Liver (tissue), 3 donors: ENCODE results near the gene EXD3.

Source experiments
- EGR1 ChIP-seq, 2 donors: IDR thresholded peaks; 2 replicates each; pipeline ENCODE4 v1.6.1; 2016 to 2018; ENCODE audit warnings: antibody characterized with exemption in 2 of 2, low read depth in 2 of 2
- FOXA1 ChIP-seq: IDR thresholded peaks from 2 replicates; pipeline ENCODE4 v1.6.1; 2016; ENCODE audit warnings: antibody characterized with exemption
- GABPA ChIP-seq, 2 donors: IDR thresholded peaks in 1 of 2; conservative IDR thresholded peaks in 1 of 2; 2 replicates each; pipeline ENCODE4 v1.6.1; 2016; ENCODE audit warnings: antibody characterized with exemption in 2 of 2, mild to moderate bottlenecking in 1 of 2, moderate library complexity in 1 of 2
- JUND ChIP-seq, 2 donors: IDR thresholded peaks; 2 replicates each; pipeline ENCODE4 v1.6.1; 2016; ENCODE audit warnings: antibody characterized with exemption in 2 of 2
- NR2F2 ChIP-seq: IDR thresholded peaks from 2 replicates; pipeline ENCODE4 v1.6.1; 2016; ENCODE audit warnings: antibody characterized with exemption
- RAD21 ChIP-seq, 2 donors: IDR thresholded peaks; 2 replicates each; pipeline ENCODE4 v1.6.1; 2016; ENCODE audit warnings: antibody characterized with exemption in 2 of 2, mild to moderate bottlenecking in 2 of 2
- RXRA ChIP-seq, 2 donors: IDR thresholded peaks; 2 replicates each; pipeline ENCODE4 v1.6.1; 2017 to 2018; ENCODE audit warnings: antibody characterized with exemption in 2 of 2, mild to moderate bottlenecking in 1 of 2
- SP1 ChIP-seq: IDR thresholded peaks from 2 replicates; pipeline ENCODE4 v1.6.1; 2018; ENCODE audit warnings: antibody characterized with exemption, mild to moderate bottlenecking
- TAF1 ChIP-seq: conservative IDR thresholded peaks from 2 replicates; pipeline ENCODE4 v1.6.1; 2016; ENCODE audit warnings: antibody characterized with exemption, mild to moderate bottlenecking
- YY1 ChIP-seq: IDR thresholded peaks from 2 replicates; pipeline ENCODE4 v1.6.1; 2016; ENCODE audit warnings: antibody characterized with exemption, mild to moderate bottlenecking
- TF ChIP-seq, protein P1 (sequence below): fragments of 150-350 bp; IDR thresholded peaks from 2 replicates; pipeline ENCODE4 v1.5.1; 2017; ENCODE audit warnings: improper control_type of control experiment, low read depth, low read length; ENCODE audit not compliant: missing input control
- TF ChIP-seq, protein P2 (sequence below): IDR thresholded peaks from 2 replicates; pipeline ENCODE4 v1.6.1; 2016; ENCODE audit warnings: antibody characterized with exemption, mild to moderate bottlenecking
- TF ChIP-seq, protein P3 (sequence below): IDR thresholded peaks from 2 replicates; pipeline ENCODE4 v1.6.1; 2016; ENCODE audit warnings: antibody characterized with exemption
- TF ChIP-seq, protein P4 (sequence below): IDR thresholded peaks from 2 replicates; pipeline ENCODE4 v1.6.1; 2016; ENCODE audit warnings: antibody characterized with exemption
- donor health status: healthy.
- donor health status: healthy.

DNA sequence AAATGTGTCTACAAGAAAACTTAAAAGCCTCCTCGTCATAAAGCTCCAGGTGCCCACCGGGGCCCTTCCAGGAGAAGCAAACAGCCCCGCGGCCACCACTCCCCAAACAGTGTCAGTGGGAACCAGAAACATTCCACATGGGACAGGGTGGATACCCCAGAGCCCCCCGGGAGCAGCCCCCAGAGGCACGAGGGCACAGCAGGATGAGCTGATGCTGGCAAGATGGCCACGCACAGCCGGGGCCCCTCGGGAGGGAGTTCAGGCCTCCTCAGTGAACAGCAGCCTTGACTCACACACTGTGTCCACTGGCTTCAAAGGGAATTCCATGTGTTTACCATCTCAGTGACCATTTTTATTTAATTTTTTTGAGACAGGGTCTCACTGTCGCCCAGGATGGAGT is 10.5 kb downstream of the EXD3 start:
- TF ChIP-seq, protein P1, sequence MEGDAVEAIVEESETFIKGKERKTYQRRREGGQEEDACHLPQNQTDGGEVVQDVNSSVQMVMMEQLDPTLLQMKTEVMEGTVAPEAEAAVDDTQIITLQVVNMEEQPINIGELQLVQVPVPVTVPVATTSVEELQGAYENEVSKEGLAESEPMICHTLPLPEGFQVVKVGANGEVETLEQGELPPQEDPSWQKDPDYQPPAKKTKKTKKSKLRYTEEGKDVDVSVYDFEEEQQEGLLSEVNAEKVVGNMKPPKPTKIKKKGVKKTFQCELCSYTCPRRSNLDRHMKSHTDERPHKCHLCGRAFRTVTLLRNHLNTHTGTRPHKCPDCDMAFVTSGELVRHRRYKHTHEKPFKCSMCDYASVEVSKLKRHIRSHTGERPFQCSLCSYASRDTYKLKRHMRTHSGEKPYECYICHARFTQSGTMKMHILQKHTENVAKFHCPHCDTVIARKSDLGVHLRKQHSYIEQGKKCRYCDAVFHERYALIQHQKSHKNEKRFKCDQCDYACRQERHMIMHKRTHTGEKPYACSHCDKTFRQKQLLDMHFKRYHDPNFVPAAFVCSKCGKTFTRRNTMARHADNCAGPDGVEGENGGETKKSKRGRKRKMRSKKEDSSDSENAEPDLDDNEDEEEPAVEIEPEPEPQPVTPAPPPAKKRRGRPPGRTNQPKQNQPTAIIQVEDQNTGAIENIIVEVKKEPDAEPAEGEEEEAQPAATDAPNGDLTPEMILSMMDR: no peak
- TF ChIP-seq EGR1 (IDR thresholded peaks at IDR 0.05; ENCODE audit: low read depth in 2 of 2): no peak
- TF ChIP-seq SP1: no peak
- TF ChIP-seq, protein P2, sequence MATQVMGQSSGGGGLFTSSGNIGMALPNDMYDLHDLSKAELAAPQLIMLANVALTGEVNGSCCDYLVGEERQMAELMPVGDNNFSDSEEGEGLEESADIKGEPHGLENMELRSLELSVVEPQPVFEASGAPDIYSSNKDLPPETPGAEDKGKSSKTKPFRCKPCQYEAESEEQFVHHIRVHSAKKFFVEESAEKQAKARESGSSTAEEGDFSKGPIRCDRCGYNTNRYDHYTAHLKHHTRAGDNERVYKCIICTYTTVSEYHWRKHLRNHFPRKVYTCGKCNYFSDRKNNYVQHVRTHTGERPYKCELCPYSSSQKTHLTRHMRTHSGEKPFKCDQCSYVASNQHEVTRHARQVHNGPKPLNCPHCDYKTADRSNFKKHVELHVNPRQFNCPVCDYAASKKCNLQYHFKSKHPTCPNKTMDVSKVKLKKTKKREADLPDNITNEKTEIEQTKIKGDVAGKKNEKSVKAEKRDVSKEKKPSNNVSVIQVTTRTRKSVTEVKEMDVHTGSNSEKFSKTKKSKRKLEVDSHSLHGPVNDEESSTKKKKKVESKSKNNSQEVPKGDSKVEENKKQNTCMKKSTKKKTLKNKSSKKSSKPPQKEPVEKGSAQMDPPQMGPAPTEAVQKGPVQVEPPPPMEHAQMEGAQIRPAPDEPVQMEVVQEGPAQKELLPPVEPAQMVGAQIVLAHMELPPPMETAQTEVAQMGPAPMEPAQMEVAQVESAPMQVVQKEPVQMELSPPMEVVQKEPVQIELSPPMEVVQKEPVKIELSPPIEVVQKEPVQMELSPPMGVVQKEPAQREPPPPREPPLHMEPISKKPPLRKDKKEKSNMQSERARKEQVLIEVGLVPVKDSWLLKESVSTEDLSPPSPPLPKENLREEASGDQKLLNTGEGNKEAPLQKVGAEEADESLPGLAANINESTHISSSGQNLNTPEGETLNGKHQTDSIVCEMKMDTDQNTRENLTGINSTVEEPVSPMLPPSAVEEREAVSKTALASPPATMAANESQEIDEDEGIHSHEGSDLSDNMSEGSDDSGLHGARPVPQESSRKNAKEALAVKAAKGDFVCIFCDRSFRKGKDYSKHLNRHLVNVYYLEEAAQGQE: no peak
- no peak for TF ChIP-seq RXRA (IDR thresholded peaks at IDR 0.05)
- no peak for TF ChIP-seq YY1
- no peak for TF ChIP-seq TAF1
- TF ChIP-seq JUND (IDR thresholded peaks at IDR 0.05): no peak
- TF ChIP-seq GABPA (IDR thresholded peaks at IDR 0.05 in 1 of 2, conservative IDR thresholded peaks at IDR 0.05 in 1 of 2): no peak
- TF ChIP-seq, protein P3, sequence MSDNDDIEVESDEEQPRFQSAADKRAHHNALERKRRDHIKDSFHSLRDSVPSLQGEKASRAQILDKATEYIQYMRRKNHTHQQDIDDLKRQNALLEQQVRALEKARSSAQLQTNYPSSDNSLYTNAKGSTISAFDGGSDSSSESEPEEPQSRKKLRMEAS: no peak
- TF ChIP-seq, protein P4, sequence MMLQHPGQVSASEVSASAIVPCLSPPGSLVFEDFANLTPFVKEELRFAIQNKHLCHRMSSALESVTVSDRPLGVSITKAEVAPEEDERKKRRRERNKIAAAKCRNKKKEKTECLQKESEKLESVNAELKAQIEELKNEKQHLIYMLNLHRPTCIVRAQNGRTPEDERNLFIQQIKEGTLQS: no peak
- no peak for TF ChIP-seq RAD21 (IDR thresholded peaks at IDR 0.05)
- no peak for TF ChIP-seq NR2F2
- no peak for TF ChIP-seq FOXA1
